LNCAP (cell line): ENCODE measurements around the gene OPTN.

Experiments
- CTCF ChIP-seq: fragments of 450-650 bp; IDR thresholded peaks from 2 replicates; pipeline ENCODE4 v1.5.1; 2017; ENCODE audit warnings: mild to moderate bottlenecking

OPTN gene

GRCh38 chr10:13143766-13144165, 43.8 kb downstream of the OPTN start:
- no peak for TF ChIP-seq CTCF

- no peak for TF ChIP-seq CTCF
Measured at GRCh38 chr10:13144814-13145213, 44.9 kb downstream of the OPTN start.

GRCh38 chr10:13146379-13146778, 46.4 kb downstream of the OPTN start:
- no peak for TF ChIP-seq CTCF

- no peak for TF ChIP-seq CTCF
Measured at GRCh38 chr10:13147161-13147560, 47.2 kb downstream of the OPTN start.

GRCh38 chr10:13152296-13152695, 52.3 kb downstream of the OPTN start:
- TF ChIP-seq CTCF = no peak

- TF ChIP-seq CTCF = no peak
Measured at GRCh38 chr10:13158401-13158800, 58.4 kb downstream of the OPTN start.

GRCh38 chr10:13160934-13161856, 61.2 kb downstream of the OPTN start, which contains the start of gene MCM10:
TSS of gene MCM10 (plus strand) at chr10:13161558. CDS start at chr10:13164203, 2,645 bp downstream.
- TF ChIP-seq CTCF = peak; percentile 82
